ENCODE data around the gene BTBD17. TPM values are rescaled to one million over a fixed set of nuclear protein-coding genes. Genes with fewer than 3 reads are reported as not detected.

The BTBD17 gene
- total RNA-seq, 1 donor from 2014 or later, result 10.8 TPM

DNA sequence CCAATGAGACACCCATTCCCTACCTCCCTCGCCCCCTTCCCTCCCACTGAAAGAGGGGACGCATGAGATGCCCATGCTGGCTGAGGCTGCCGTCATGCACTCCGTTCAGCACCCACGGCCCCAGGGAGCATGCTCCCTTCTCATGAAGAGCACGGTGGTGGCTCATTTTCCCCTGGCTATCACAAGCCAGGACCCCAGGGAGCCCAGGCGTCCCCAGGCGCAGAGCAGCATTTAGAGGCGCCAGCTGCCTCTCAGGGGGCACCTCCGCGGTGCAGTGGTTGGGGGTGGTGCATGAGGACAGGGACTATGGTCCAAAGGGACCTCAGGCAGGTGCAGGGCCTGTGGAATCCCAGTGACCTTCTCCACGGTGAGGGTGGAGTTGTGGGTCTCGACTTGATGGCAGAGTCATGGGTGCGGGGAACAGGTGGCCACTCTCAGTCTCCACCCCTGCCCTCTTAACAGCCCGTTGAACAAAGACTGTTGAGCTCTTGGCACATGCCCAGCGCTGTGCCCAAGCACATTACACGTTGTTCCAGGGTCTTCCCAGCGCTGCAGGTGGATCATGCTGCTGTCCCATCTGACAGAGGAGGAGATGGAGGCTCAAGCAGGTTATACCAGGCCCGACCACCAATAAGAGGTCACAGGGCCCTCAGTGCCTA is 22.0 kb downstream of the BTBD17 start:
- Mint-ChIP-seq H3K36me3 (no peaks in the 10 kb centered on the region), H3K4me1 (peaks cover 23% of the 10 kb centered on the region), H3K9me3 (no peaks in the 10 kb centered on the region), H3K27me3 (ENCODE audit: insufficient read depth, low read depth) (peaks cover 4% of the 10 kb centered on the region), H3K27ac (peak overlapping the region; percentile 82), H3K4me3 (no peak overlapping the region)
- no peaks in the 10 kb centered on the region for H3F3A ChIP-seq (ENCODE audit: low read depth)
- no peak overlapping the region for H3K4me2 ChIP-seq
- no peak overlapping the region for H2AFZ ChIP-seq (replicated peaks)
- no peak for DNase-seq (ENCODE audit: low spot score)
- no peak overlapping the region for H3K27ac ChIP-seq
- no peak overlapping the region for H3K4me3 ChIP-seq
- no peak overlapping the region for H3K9ac ChIP-seq
- H3K36me3 ChIP-seq, result no peaks in the 10 kb centered on the region
- H3K27me3 ChIP-seq, result no peaks in the 10 kb centered on the region
- peaks cover 4% of the 10 kb centered on the region for H3K4me1 ChIP-seq
- TF ChIP-seq, protein P1, sequence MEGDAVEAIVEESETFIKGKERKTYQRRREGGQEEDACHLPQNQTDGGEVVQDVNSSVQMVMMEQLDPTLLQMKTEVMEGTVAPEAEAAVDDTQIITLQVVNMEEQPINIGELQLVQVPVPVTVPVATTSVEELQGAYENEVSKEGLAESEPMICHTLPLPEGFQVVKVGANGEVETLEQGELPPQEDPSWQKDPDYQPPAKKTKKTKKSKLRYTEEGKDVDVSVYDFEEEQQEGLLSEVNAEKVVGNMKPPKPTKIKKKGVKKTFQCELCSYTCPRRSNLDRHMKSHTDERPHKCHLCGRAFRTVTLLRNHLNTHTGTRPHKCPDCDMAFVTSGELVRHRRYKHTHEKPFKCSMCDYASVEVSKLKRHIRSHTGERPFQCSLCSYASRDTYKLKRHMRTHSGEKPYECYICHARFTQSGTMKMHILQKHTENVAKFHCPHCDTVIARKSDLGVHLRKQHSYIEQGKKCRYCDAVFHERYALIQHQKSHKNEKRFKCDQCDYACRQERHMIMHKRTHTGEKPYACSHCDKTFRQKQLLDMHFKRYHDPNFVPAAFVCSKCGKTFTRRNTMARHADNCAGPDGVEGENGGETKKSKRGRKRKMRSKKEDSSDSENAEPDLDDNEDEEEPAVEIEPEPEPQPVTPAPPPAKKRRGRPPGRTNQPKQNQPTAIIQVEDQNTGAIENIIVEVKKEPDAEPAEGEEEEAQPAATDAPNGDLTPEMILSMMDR (IDR thresholded peaks at IDR 0.05), result no peak
- TF ChIP-seq EZH2 (IDR thresholded peaks at IDR 0.05), result no peak
- no peak for TF ChIP-seq EZH2phosphoT487 (IDR thresholded peaks at IDR 0.05)
- no peaks in the 10 kb centered on the region for H3K9me3 ChIP-seq (ENCODE audit: low read depth)
- H3K79me2 ChIP-seq (ENCODE audit: low read depth), result no peaks in the 10 kb centered on the region
- no peaks in the 10 kb centered on the region for H4K20me1 ChIP-seq (ENCODE audit: low read depth)

DNA sequence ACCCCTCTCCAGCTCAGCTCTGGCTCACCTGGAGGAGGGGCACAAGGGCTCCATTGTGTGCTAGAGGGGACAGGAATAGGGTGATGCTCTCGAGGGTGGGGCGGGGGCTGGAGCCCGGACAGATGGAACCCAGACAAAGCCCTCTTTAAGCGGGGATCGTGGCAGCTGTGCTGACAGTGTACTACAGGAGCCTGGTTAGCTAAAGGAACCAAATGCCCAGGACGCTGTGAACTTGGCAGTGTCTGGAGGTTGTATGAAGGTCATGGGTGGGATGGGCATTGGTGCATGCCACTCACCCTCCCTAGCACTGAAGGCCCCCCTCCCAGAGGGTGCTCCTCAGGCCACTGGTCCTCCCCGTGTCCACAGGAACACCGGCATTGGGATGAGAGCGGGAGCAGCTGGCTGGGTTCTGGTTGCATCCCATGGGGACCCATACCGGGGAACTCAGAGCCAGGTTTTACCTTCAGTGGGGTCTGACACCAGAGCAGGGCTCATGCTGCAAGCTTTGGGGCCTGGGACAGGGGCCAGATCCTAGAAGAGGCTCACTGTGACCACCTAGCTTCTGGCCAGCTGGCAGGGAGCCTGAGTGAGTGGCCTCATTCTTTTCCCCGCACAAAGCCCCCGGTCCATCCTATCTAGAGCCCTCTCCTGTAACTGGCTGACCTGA is 23.7 kb downstream of the BTBD17 start:
- no peaks in the 10 kb centered on the region for H3K36me3 Mint-ChIP-seq
- Histone ChIP-seq H3F3A (ENCODE audit: low read depth) (no peaks in the 10 kb centered on the region), H3K4me2 (no peak overlapping the region), H3K9me3 (ENCODE audit: low read depth) (no peaks in the 10 kb centered on the region), H3K79me2 (ENCODE audit: low read depth) (no peaks in the 10 kb centered on the region), H3K27ac (no peak overlapping the region), H3K36me3 (no peaks in the 10 kb centered on the region), H2AFZ (replicated peaks) (no peak overlapping the region), H3K4me3 (no peak overlapping the region), H3K9ac (no peak overlapping the region), H4K20me1 (ENCODE audit: low read depth) (no peaks in the 10 kb centered on the region), H3K4me1 (peaks cover 7% of the 10 kb centered on the region), H3K27me3 (no peaks in the 10 kb centered on the region)
- H3K4me3 Mint-ChIP-seq, result no peak overlapping the region
- no peak overlapping the region for H3K27ac Mint-ChIP-seq
- H3K4me1 Mint-ChIP-seq, result peaks cover 17% of the 10 kb centered on the region
- peaks cover 5% of the 10 kb centered on the region for H3K27me3 Mint-ChIP-seq (ENCODE audit: insufficient read depth, low read depth)
- no peak for DNase-seq (ENCODE audit: low spot score)
- TF ChIP-seq, protein P1 (IDR thresholded peaks at IDR 0.05), result no peak
- no peak for TF ChIP-seq EZH2phosphoT487 (IDR thresholded peaks at IDR 0.05)
- no peak for TF ChIP-seq EZH2 (IDR thresholded peaks at IDR 0.05)
- no peaks in the 10 kb centered on the region for H3K9me3 Mint-ChIP-seq

DNA sequence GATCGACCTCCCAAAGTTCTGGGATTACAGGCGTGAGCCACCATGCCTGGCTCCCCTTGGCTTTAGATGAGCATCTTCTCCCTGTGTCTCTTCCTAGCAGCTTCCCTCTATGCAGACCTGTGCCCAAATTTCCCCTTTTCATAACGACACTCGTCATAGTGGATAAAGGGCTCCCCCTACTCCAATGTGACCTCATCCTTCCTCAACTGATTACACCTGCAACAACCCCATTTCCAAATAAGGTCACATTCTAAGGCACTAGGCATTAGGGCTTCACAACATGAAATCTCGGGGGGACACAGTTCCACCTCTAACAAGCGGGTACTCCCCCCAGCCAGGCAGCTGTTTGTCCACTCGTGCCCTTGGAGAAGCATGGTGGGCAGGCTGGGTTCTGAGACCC is 25.4 kb downstream of the BTBD17 start:
- H3K4me2 ChIP-seq, result no peak overlapping the region
- no peaks in the 10 kb centered on the region for H3F3A ChIP-seq (ENCODE audit: low read depth)
- H3K9me3 ChIP-seq (ENCODE audit: low read depth), result no peaks in the 10 kb centered on the region
- no peak overlapping the region for H3K4me3 Mint-ChIP-seq
- no peak for DNase-seq (ENCODE audit: low spot score)
- no peak overlapping the region for H3K27ac ChIP-seq
- H3K27ac Mint-ChIP-seq, result no peak overlapping the region
- peaks cover 7% of the 10 kb centered on the region for H3K27me3 Mint-ChIP-seq (ENCODE audit: insufficient read depth, low read depth)
- no peak overlapping the region for H3K4me3 ChIP-seq
- no peaks in the 10 kb centered on the region for H3K36me3 Mint-ChIP-seq
- H3K4me1 ChIP-seq, result peaks cover 12% of the 10 kb centered on the region
- H3K9ac ChIP-seq, result no peak overlapping the region
- no peaks in the 10 kb centered on the region for H3K27me3 ChIP-seq
- TF ChIP-seq, protein P1 (IDR thresholded peaks at IDR 0.05), result no peak
- no peak for TF ChIP-seq EZH2phosphoT487 (IDR thresholded peaks at IDR 0.05)
- TF ChIP-seq EZH2 (IDR thresholded peaks at IDR 0.05), result no peak
- H3K4me1 Mint-ChIP-seq, result peaks cover 26% of the 10 kb centered on the region
- no peaks in the 10 kb centered on the region for H3K9me3 Mint-ChIP-seq
- no peaks in the 10 kb centered on the region for H3K36me3 ChIP-seq
- H3K79me2 ChIP-seq (ENCODE audit: low read depth), result no peaks in the 10 kb centered on the region
- no peak overlapping the region for H2AFZ ChIP-seq (replicated peaks)
- no peaks in the 10 kb centered on the region for H4K20me1 ChIP-seq (ENCODE audit: low read depth)
